K562 (cell line): ENCODE results near the gene YPEL1. TPM values are rescaled to one million over a fixed set of nuclear protein-coding genes. Genes with fewer than 3 reads are reported as not detected.

Experiments
- ATAC-seq: fragments of 200-7000 bp; cut with Tn5 transposase; 3 replicates; pipeline ENCODE4 v1.9.1; 2020; ENCODE audit warnings: moderate library complexity
- BruUV-seq: library from RNA; stranded (reverse); fragments of 400-500 nt; replicated peaks from 2 replicates; lab custom pipeline; 2021; lab: Mats Ljungman, UMichigan
- CTCF ChIA-PET: fragments of 300-600 bp; formaldehyde crosslinking; extraction: SDS; loops from one replicate; lab custom pipeline; 2021; ENCODE audit warnings: low intra/inter-chr PET ratio; lab: Yijun Ruan, JAX
- POLR2A ChIA-PET: fragments of 300-600, 350-650 bp; sonication (Branson Sonifier 250); formaldehyde crosslinking; extraction: SDS; loops from one replicate; lab custom pipeline; 2021; ENCODE audit warnings: antibody characterized with exemption, inconsistent platforms; lab: Yijun Ruan, JAX
- DNase-seq, 4 experiments: peaks; one replicate each; pipeline versions ENCODE4 v3.0.0 to v3.0.0-alpha.2; 2011 to 2018; ENCODE audit warnings: low spot score in 3 of 4, mixed read lengths in 3 of 4; ENCODE audit errors: extremely low read depth in 1 of 4
- FAIRE-seq: peaks from 2 replicates; lab custom pipeline; 2011; peaks lifted over from hg19 to GRCh38; lab: Jason Lieb, UNC
- H2AFZ ChIP-seq: 2 replicates; pipeline ENCODE4 v1.6.0; 2011; ENCODE audit warnings: low read depth, low read length, control low read depth, inconsistent platforms
- H3K27ac ChIP-seq: fragments of 200-600 bp; 3 replicates; pipeline ENCODE4 v1.8.0; 2011; ENCODE audit warnings: low read depth, mild to moderate bottlenecking, control low read depth, inconsistent platforms, low read length, moderate library complexity, mixed read lengths; ENCODE audit errors: extremely low read depth
- H3K27me3 ChIP-seq, 2 experiments: fragments of 300-600 bp in 1 of 2; 2 replicates in 1 of 2; 3 replicates in 1 of 2; pipeline versions ENCODE4 v1.6.0 to v1.8.0; 2011; ENCODE audit warnings: inconsistent platforms in 2 of 2, low read length in 2 of 2, mild to moderate bottlenecking in 1 of 2, mixed read lengths in 1 of 2, moderate library complexity in 1 of 2; ENCODE audit not compliant: control insufficient read depth in 2 of 2, insufficient read depth in 2 of 2
- H3K36me3 ChIP-seq: fragments of 300-600 bp; 3 replicates; pipeline ENCODE4 v1.8.0; 2011; ENCODE audit warnings: mild to moderate bottlenecking, low read length, inconsistent platforms; ENCODE audit not compliant: control insufficient read depth, insufficient read depth
- H3K4me1 ChIP-seq, 2 experiments: fragments of 200-600 bp in 1 of 2; replicated peaks in 1 of 2; 2 replicates in 1 of 2; 3 replicates in 1 of 2; pipeline versions ENCODE4 v1.5.1 to v1.8.0; 2011; ENCODE audit warnings: inconsistent platforms in 2 of 2, low read length in 2 of 2, mild to moderate bottlenecking in 1 of 2, mixed read lengths in 1 of 2, moderate library complexity in 1 of 2; ENCODE audit not compliant: control insufficient read depth in 2 of 2, insufficient read depth in 2 of 2
- H3K4me2 ChIP-seq: 2 replicates; pipeline ENCODE4 v1.6.1; 2011; ENCODE audit warnings: low read length, control low read depth, inconsistent platforms, mixed read lengths; ENCODE audit not compliant: insufficient read depth
- H3K4me3 ChIP-seq: fragments of 200-600 bp; sonication (generic), shearing (Covaris generic); 2 replicates; pipeline ENCODE4 v1.5.1; 2016; ENCODE audit warnings: control low read depth, inconsistent platforms
- H3K79me2 ChIP-seq: fragments of 200-600 bp; 3 replicates; pipeline ENCODE4 v1.8.0; 2011; ENCODE audit warnings: low read length, inconsistent platforms; ENCODE audit not compliant: control insufficient read depth, insufficient read depth
- H3K9ac ChIP-seq, 2 experiments: 2 replicates each; pipeline versions ENCODE4 v1.6.0 to v1.6.1; 2011; ENCODE audit warnings: low read depth in 2 of 2, low read length in 2 of 2, control low read depth in 1 of 2, inconsistent platforms in 1 of 2, mild to moderate bottlenecking in 1 of 2, mixed read lengths in 1 of 2; ENCODE audit not compliant: insufficient read depth in 1 of 2
- H3K9me1 ChIP-seq: one replicate; pipeline ENCODE4 v1.6.0; 2011; ENCODE audit warnings: inconsistent platforms, mild to moderate bottlenecking, low read length, moderate library complexity; ENCODE audit not compliant: control insufficient read depth, insufficient read depth
- H3K9me3 ChIP-seq: replicated peaks from 2 replicates; pipeline ENCODE4 v1.5.1; 2011; ENCODE audit warnings: low read depth, low read length, inconsistent platforms; ENCODE audit not compliant: control insufficient read depth, insufficient read depth
- H4K20me1 ChIP-seq: replicated peaks from 2 replicates; pipeline ENCODE4 v1.6.1; 2011; ENCODE audit warnings: low read length, inconsistent platforms, mixed read lengths; ENCODE audit not compliant: control insufficient read depth, insufficient read depth
- IFI16 ChIP-seq: fragments of 250-450 bp; sonication (Bioruptor Pico); IDR thresholded peaks from 2 replicates; pipeline ENCODE4 v2.1.2; 2022; ENCODE audit warnings: mild to moderate bottlenecking, inconsistent platforms
- WGBS: fragments of 100-300 bp; shearing (Covaris generic); methylation state at CpG from one replicate; pipeline ENCODE4 v1.1.6; 2016; ENCODE audit warnings: low coverage, mixed read lengths; ENCODE audit not compliant: insufficient coverage; ENCODE audit errors: missing lambda C conversion rate; 5-methylcytosine and 5-hydroxymethylcytosine counted together
- in situ Hi-C: fragments of 300-500 bp; cut with MboI; formaldehyde crosslinking; loops from 4 replicates; pipeline ENCODE4 v1.15.0; 2018; ENCODE audit warnings: inconsistent platforms, mixed read lengths
- intact Hi-C: fragments of 100-400 bp; cut with micrococcal nuclease; formaldehyde crosslinking; loops from 2 replicates; pipeline ENCODE4 v1.14.2; 2022
- polyA plus RNA-seq, 8 experiments: library from polyadenylated mRNA; depleted of rRNA in 4 of 8; stranded (reverse) in 5 of 8; unstranded in 3 of 8; fragments of >200 nt; fragmentation: Nextera tagmentation in 2 of 8; fragmentation: Illumina TruSeq in 1 of 8; extraction: Ambion mirVana in 2 of 8; extraction: Trizol in 1 of 8; gene quantifications; 2 replicates each; pipeline versions ENCODE4 v1.2.1 to v1.2.3, GENCODE V29; 2011 to 2014; ENCODE audit warnings: inconsistent platforms in 1 of 8, missing spikeins in 1 of 8
- total RNA-seq, 7 experiments: library from RNA; depleted of rRNA in 6 of 7; stranded (reverse); fragments of >200 nt in 6 of 7; fragmentation: Illumina TruSeq in 2 of 7; extraction: Trizol in 2 of 7; gene quantifications; 2 replicates each; pipeline versions ENCODE4 v1.2.1 to v1.2.3, GENCODE V29; 2011 to 2021; ENCODE audit warnings: low replicate concordance in 1 of 7
- TF ChIP-seq, protein P1 (sequence below): fragments of 250-450 bp; sonication (Bioruptor Pico); IDR thresholded peaks from 2 replicates; pipeline ENCODE4 v1.4.0; 2020; ENCODE audit warnings: mild to moderate bottlenecking
- TF ChIP-seq, protein P2 (sequence below), 3 experiments: IDR thresholded peaks in 2 of 3; conservative IDR thresholded peaks in 1 of 3; 2 replicates each; pipeline ENCODE4 v1.5.1; 2011 to 2012; ENCODE audit warnings: low read length in 3 of 3, mild to moderate bottlenecking in 3 of 3, control low read depth in 2 of 3, improper control_type of control experiment in 1 of 3, inconsistent platforms in 1 of 3, low read depth in 1 of 3, mixed read lengths in 1 of 3, moderate library complexity in 1 of 3; ENCODE audit not compliant: insufficient read depth in 2 of 3
- TF ChIP-seq, protein P3 (sequence below): sonication (generic); formaldehyde crosslinking; IDR thresholded peaks from 2 replicates; pipeline ENCODE4 v1.8.1; 2022; ENCODE audit warnings: missing genetic modification reagents
- TF ChIP-seq, protein P4 (sequence below), 2 experiments: fragments of 450-650 bp in 1 of 2; sonication (generic) in 1 of 2; formaldehyde crosslinking in 1 of 2; IDR thresholded peaks; 2 replicates each; pipeline versions ENCODE4 v1.7.1 to v1.9.0; 2016 to 2022; ENCODE audit warnings: inconsistent platforms in 1 of 2, mild to moderate bottlenecking in 1 of 2, missing genetic modification reagents in 1 of 2

The YPEL1 gene
- total and polyA plus RNA-seq, 9 of the 15 experiments (the other 6 are each of a cell fraction or from before 2014, with no cell fraction given) = 0.07 to 2.2 (median 0.46) TPM

DNA sequence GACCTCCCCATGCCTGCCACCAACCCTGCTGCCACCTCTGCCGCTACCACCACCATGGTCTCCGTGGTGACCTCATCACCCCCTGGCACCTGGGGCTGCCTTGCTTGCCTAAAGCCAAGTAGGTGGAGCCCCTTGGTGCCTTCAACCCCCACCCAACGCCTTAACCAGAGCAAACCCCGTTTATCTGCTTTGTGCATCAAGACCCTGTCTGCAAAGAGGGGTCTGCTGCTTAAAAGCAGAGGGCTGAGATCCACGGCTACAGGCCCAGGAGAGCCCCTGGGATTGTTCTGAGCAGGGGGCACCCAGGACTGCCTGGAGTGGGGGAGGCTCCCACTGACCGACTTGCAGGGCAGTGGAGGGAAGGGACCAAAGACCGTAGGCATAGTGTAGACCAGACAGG, 74.7 kb downstream of the YPEL1 start:
- FAIRE-seq = no peak
- Histone ChIP-seq H3K79me2 (peaks cover under 1% of the 10 kb centered on the region; the same call in 1 of the 3 replicates), H3K27ac (no peak overlapping the region), H3K27me3 (no peaks in the 10 kb centered on the region), H3K9me1 (peaks cover 8% of the 10 kb centered on the region), H3K4me2 (no peak overlapping the region), H3K4me3 (no peak overlapping the region), H3K9ac (peak overlapping the region in 1 of 2 experiments; percentile 65; a peak in 2 of 4 replicates), H3K9me3 (0 out of 2 replicates have a peak, but pooled peaks cover 2% of the 10 kb centered on the region), H3K4me1 (peaks cover 18 to 44% of the 10 kb centered on the region in 2 experiments), H3K36me3 (no peaks in the 10 kb centered on the region), H4K20me1 (no peaks in the 10 kb centered on the region), H2AFZ (no peak overlapping the region)
- POLR2A ChIA-PET = interaction anchor here (0.6 to 3.7 kb wide), 5 partner anchors 11 to 41 kb away, joined by 3 to 38 read pairs (median 19); partner anchors contain the start of gene SDF2L1
- no TSS peak for BruUV-seq
- DNase-seq = no peak
- no peak for ATAC-seq
- in situ Hi-C loops = loop anchor here (25.0 kb wide), 1 partner anchor 1324 kb away; no protein-coding TSS in a partner anchor
- WGBS = 25% methylated on average over 7 of the region's 7 CpGs
- intact Hi-C loops = loop anchor here (1.0 kb wide), 2 partner anchors 52 to 277 kb away; no protein-coding TSS in a partner anchor
- CTCF ChIA-PET = interaction anchor here (0.8 to 0.9 kb wide), 2 partner anchors 246 to 278 kb away, joined by 4 to 6 read pairs; no protein-coding TSS in a partner anchor
- TF ChIP-seq, protein P1, sequence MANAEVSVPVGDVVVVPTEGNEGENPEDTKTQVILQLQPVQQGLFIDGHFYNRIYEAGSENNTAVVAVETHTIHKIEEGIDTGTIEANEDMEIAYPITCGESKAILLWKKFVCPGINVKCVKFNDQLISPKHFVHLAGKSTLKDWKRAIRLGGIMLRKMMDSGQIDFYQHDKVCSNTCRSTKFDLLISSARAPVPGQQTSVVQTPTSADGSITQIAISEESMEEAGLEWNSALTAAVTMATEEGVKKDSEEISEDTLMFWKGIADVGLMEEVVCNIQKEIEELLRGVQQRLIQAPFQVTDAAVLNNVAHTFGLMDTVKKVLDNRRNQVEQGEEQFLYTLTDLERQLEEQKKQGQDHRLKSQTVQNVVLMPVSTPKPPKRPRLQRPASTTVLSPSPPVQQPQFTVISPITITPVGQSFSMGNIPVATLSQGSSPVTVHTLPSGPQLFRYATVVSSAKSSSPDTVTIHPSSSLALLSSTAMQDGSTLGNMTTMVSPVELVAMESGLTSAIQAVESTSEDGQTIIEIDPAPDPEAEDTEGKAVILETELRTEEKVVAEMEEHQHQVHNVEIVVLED = no peak
- TF ChIP-seq, protein P2, sequence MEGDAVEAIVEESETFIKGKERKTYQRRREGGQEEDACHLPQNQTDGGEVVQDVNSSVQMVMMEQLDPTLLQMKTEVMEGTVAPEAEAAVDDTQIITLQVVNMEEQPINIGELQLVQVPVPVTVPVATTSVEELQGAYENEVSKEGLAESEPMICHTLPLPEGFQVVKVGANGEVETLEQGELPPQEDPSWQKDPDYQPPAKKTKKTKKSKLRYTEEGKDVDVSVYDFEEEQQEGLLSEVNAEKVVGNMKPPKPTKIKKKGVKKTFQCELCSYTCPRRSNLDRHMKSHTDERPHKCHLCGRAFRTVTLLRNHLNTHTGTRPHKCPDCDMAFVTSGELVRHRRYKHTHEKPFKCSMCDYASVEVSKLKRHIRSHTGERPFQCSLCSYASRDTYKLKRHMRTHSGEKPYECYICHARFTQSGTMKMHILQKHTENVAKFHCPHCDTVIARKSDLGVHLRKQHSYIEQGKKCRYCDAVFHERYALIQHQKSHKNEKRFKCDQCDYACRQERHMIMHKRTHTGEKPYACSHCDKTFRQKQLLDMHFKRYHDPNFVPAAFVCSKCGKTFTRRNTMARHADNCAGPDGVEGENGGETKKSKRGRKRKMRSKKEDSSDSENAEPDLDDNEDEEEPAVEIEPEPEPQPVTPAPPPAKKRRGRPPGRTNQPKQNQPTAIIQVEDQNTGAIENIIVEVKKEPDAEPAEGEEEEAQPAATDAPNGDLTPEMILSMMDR (IDR thresholded peaks at IDR 0.05 in 2 of 3, conservative IDR thresholded peaks at IDR 0.05 in 1 of 3; ENCODE audit: insufficient read depth in 2 of 3, low read depth in 1 of 3, low read length in 3 of 3) = 0 out of 6 replicates have a peak, but pooled peaks of 1 of the 3 experiments have one; percentile 2
- no peak for TF ChIP-seq IFI16 (CRISPR knock-in tag)
- TF ChIP-seq, protein P3, sequence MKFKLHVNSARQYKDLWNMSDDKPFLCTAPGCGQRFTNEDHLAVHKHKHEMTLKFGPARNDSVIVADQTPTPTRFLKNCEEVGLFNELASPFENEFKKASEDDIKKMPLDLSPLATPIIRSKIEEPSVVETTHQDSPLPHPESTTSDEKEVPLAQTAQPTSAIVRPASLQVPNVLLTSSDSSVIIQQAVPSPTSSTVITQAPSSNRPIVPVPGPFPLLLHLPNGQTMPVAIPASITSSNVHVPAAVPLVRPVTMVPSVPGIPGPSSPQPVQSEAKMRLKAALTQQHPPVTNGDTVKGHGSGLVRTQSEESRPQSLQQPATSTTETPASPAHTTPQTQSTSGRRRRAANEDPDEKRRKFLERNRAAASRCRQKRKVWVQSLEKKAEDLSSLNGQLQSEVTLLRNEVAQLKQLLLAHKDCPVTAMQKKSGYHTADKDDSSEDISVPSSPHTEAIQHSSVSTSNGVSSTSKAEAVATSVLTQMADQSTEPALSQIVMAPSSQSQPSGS (CRISPR knock-in tag) = no peak
- TF ChIP-seq, protein P4, sequence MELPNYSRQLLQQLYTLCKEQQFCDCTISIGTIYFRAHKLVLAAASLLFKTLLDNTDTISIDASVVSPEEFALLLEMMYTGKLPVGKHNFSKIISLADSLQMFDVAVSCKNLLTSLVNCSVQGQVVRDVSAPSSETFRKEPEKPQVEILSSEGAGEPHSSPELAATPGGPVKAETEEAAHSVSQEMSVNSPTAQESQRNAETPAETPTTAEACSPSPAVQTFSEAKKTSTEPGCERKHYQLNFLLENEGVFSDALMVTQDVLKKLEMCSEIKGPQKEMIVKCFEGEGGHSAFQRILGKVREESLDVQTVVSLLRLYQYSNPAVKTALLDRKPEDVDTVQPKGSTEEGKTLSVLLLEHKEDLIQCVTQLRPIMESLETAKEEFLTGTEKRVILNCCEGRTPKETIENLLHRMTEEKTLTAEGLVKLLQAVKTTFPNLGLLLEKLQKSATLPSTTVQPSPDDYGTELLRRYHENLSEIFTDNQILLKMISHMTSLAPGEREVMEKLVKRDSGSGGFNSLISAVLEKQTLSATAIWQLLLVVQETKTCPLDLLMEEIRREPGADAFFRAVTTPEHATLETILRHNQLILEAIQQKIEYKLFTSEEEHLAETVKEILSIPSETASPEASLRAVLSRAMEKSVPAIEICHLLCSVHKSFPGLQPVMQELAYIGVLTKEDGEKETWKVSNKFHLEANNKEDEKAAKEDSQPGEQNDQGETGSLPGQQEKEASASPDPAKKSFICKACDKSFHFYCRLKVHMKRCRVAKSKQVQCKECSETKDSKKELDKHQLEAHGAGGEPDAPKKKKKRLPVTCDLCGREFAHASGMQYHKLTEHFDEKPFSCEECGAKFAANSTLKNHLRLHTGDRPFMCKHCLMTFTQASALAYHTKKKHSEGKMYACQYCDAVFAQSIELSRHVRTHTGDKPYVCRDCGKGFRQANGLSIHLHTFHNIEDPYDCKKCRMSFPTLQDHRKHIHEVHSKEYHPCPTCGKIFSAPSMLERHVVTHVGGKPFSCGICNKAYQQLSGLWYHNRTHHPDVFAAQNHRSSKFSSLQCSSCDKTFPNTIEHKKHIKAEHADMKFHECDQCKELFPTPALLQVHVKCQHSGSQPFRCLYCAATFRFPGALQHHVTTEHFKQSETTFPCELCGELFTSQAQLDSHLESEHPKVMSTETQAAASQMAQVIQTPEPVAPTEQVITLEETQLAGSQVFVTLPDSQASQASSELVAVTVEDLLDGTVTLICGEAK (IDR thresholded peaks at IDR 0.05) = no peak
- TF ChIP-seq, protein P4 (CRISPR knock-in tag; IDR thresholded peaks at IDR 0.05) = no peak
